ENCODE measurements around the gene AP2B1.

Gene AP2B1

GRCh38 chr17:35664685-35665084, 77.6 kb downstream of the AP2B1 start:
- H3K9me2 ChIP-seq (replicated peaks; ENCODE audit: insufficient read depth, low read length), result no peaks in the 10 kb centered on the region
- H4K20me1 ChIP-seq (ENCODE audit: low read depth, low read length), result no peaks in the 10 kb centered on the region
- no peaks in the 10 kb centered on the region for H3K79me2 ChIP-seq (ENCODE audit: insufficient read depth, low read length)
- no peaks in the 10 kb centered on the region for H3K27me3 ChIP-seq (ENCODE audit: low read length)
- H3K4me2 ChIP-seq (ENCODE audit: low read depth, low read length, poor library complexity, severe bottlenecking), result no peak overlapping the region
- H3K36me3 ChIP-seq (ENCODE audit: low read length), result no peaks in the 10 kb centered on the region
- H3K4me3 ChIP-seq (ENCODE audit: insufficient read depth, low read length, poor library complexity, severe bottlenecking), result no peak overlapping the region
- H3K9me3 ChIP-seq (ENCODE audit: insufficient read depth, low read length), result no peaks in the 10 kb centered on the region
- H3K27ac ChIP-seq (ENCODE audit: low read depth, low read length), result no peak overlapping the region
- no peak overlapping the region for H3K9ac ChIP-seq (ENCODE audit: low read length)
- no peak for TF ChIP-seq CTCF (IDR thresholded peaks at IDR 0.05; ENCODE audit: insufficient read depth, low read length, poor library complexity, severe bottlenecking)
- no peak for TF ChIP-seq EZH2phosphoT487 (conservative IDR thresholded peaks at IDR 0.05; ENCODE audit: low read length)
- no peak overlapping the region for H2AFZ ChIP-seq (ENCODE audit: low read depth, low read length, severe bottlenecking)
- no peaks in the 10 kb centered on the region for H3F3A ChIP-seq (ENCODE audit: insufficient read depth)

GRCh38 chr17:35665662-35666061, 78.5 kb downstream of the AP2B1 start:
- H2AFZ ChIP-seq (ENCODE audit: low read depth, low read length, severe bottlenecking), result no peak overlapping the region
- no peaks in the 10 kb centered on the region for H3F3A ChIP-seq (ENCODE audit: insufficient read depth)
- H3K4me3 ChIP-seq (ENCODE audit: insufficient read depth, low read length, poor library complexity, severe bottlenecking), result no peak overlapping the region
- H3K27me3 ChIP-seq (ENCODE audit: low read length), result no peaks in the 10 kb centered on the region
- H3K9me2 ChIP-seq (replicated peaks; ENCODE audit: insufficient read depth, low read length), result no peaks in the 10 kb centered on the region
- no peaks in the 10 kb centered on the region for H4K20me1 ChIP-seq (ENCODE audit: low read depth, low read length)
- H3K27ac ChIP-seq (ENCODE audit: low read depth, low read length), result no peak overlapping the region
- no peaks in the 10 kb centered on the region for H3K9me3 ChIP-seq (ENCODE audit: insufficient read depth, low read length)
- H3K9ac ChIP-seq (ENCODE audit: low read length), result no peak overlapping the region
- no peaks in the 10 kb centered on the region for H3K79me2 ChIP-seq (ENCODE audit: insufficient read depth, low read length)
- TF ChIP-seq EZH2phosphoT487 (conservative IDR thresholded peaks at IDR 0.05; ENCODE audit: low read length), result no peak
- no peak for TF ChIP-seq CTCF (IDR thresholded peaks at IDR 0.05; ENCODE audit: insufficient read depth, low read length, poor library complexity, severe bottlenecking)
- no peak overlapping the region for H3K4me2 ChIP-seq (ENCODE audit: low read depth, low read length, poor library complexity, severe bottlenecking)
- H3K36me3 ChIP-seq (ENCODE audit: low read length), result no peaks in the 10 kb centered on the region

- no peak overlapping the region for H3K27ac ChIP-seq (ENCODE audit: low read depth, low read length)
- no peak overlapping the region for H3K4me2 ChIP-seq (ENCODE audit: low read depth, low read length, poor library complexity, severe bottlenecking)
- H4K20me1 ChIP-seq (ENCODE audit: low read depth, low read length), result no peaks in the 10 kb centered on the region
- no peak overlapping the region for H3K4me3 ChIP-seq (ENCODE audit: insufficient read depth, low read length, poor library complexity, severe bottlenecking)
- H3K9me3 ChIP-seq (ENCODE audit: insufficient read depth, low read length), result no peaks in the 10 kb centered on the region
- H3F3A ChIP-seq (ENCODE audit: insufficient read depth), result no peaks in the 10 kb centered on the region
- no peak overlapping the region for H2AFZ ChIP-seq (ENCODE audit: low read depth, low read length, severe bottlenecking)
- TF ChIP-seq EZH2phosphoT487 (conservative IDR thresholded peaks at IDR 0.05; ENCODE audit: low read length) (no peak), CTCF (IDR thresholded peaks at IDR 0.05; ENCODE audit: insufficient read depth, low read length, poor library complexity, severe bottlenecking) (no peak)
- H3K79me2 ChIP-seq (ENCODE audit: insufficient read depth, low read length), result no peaks in the 10 kb centered on the region
- H3K9me2 ChIP-seq (replicated peaks; ENCODE audit: insufficient read depth, low read length), result no peaks in the 10 kb centered on the region
- no peak overlapping the region for H3K9ac ChIP-seq (ENCODE audit: low read length)
- H3K36me3 ChIP-seq (ENCODE audit: low read length), result no peaks in the 10 kb centered on the region
- H3K27me3 ChIP-seq (ENCODE audit: low read length), result no peaks in the 10 kb centered on the region
Measured at GRCh38 chr17:35666070-35666469, 78.9 kb downstream of the AP2B1 start.

All from SU-DHL-6 (cell line).